Left ventricle myocardium inferior (tissue), 1 donor: ENCODE measurements around the gene MLF2. TPM values are rescaled to one million over a fixed set of nuclear protein-coding genes. Genes with fewer than 3 reads are reported as not detected.

Experiments used
- DNase-seq: peaks from one replicate; pipeline ENCODE4 v3.0.0-alpha.2; 2020
- H3K27ac ChIP-seq: fragments of 200-600 bp; replicated peaks from 2 replicates; pipeline ENCODE4 v1.8.0; 2021
- H3K27me3 ChIP-seq: fragments of 200-600 bp; 2 replicates; pipeline ENCODE4 v1.8.0; 2021; ENCODE audit warnings: low read depth
- H3K36me3 ChIP-seq: fragments of 200-600 bp; 2 replicates; pipeline ENCODE4 v1.8.0; 2021
- H3K4me1 ChIP-seq: fragments of 200-600 bp; 2 replicates; pipeline ENCODE4 v1.8.0; 2021
- H3K4me3 ChIP-seq: fragments of 200-600 bp; 2 replicates; pipeline ENCODE4 v1.8.0; 2021; ENCODE audit warnings: mild to moderate bottlenecking, moderate library complexity
- H3K9me3 ChIP-seq: fragments of 200-600 bp; replicated peaks from 2 replicates; pipeline ENCODE4 v1.8.0; 2021
- intact Hi-C: fragments of 100-400 bp; cut with micrococcal nuclease; formaldehyde crosslinking; loops from one replicate; pipeline ENCODE4 v1.11.0; 2022
- total RNA-seq: library from RNA; stranded (reverse); fragmentation: NEBNext Ultra II Directional; extraction: Animal tissue kit (Norgen Biotek cat#: 25700); gene quantifications from one replicate; pipeline ENCODE4 v1.2.1, GENCODE V29; 2021
- TF ChIP-seq, protein P1 (sequence below): fragments of 200-600 bp; IDR thresholded peaks from 2 replicates; pipeline ENCODE4 v1.8.0; 2021; ENCODE audit warnings: antibody characterized with exemption, mild to moderate bottlenecking, borderline replicate concordance
- donor health status: DM: no; HTN: yes; CAD: no; lungs with severe emphysema.

MLF2 gene
- total RNA-seq, 1 donor from 2014 or later, result 153 TPM

DNA sequence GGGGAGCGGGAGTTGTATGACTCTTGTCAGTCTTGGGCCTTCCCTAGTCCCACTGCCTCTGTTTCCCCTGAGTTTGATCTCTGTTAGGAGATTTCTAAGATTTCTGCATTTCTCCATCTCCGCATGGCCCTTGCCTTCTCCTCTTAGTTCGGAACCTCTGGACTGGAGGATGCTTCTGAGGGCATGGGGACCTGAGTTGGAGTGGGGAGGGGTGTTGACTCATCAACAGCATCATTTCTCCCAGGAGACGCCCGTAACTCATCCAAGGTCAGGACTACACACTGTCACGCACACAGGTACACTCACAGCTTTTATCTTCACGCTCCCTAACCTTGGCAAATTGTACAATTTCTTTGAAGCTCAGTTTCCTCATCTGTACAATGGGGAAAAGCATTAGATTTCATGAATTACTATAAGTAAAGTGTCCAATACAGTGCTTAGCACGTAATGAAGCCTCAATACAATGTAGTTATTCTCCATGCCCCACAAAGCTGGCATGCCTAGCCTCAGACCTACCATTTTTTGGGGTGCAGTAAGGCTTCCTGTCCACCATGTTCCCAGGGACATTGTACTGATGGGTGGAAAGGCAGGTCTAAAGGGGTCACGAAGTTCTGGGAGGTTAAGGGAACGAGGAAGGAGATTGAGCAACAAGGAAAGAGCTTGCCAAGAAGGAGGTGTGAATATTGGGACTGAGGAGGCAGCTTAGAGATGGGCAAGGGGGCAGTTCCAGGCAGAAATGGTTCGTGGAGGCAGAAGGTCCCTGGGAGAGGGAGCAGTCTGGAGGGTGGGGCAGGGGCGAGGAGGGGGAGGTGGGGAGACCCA, 18.8 kb upstream of the MLF2 start:
- peak overlapping the region; percentile 33 for H3K27ac ChIP-seq
- DNase-seq, result no peak
- intact Hi-C loops, result no loop called here
- H3K9me3 ChIP-seq, result no peaks in the 10 kb centered on the region
- no peak overlapping the region for H3K4me3 ChIP-seq
- TF ChIP-seq, protein P1, sequence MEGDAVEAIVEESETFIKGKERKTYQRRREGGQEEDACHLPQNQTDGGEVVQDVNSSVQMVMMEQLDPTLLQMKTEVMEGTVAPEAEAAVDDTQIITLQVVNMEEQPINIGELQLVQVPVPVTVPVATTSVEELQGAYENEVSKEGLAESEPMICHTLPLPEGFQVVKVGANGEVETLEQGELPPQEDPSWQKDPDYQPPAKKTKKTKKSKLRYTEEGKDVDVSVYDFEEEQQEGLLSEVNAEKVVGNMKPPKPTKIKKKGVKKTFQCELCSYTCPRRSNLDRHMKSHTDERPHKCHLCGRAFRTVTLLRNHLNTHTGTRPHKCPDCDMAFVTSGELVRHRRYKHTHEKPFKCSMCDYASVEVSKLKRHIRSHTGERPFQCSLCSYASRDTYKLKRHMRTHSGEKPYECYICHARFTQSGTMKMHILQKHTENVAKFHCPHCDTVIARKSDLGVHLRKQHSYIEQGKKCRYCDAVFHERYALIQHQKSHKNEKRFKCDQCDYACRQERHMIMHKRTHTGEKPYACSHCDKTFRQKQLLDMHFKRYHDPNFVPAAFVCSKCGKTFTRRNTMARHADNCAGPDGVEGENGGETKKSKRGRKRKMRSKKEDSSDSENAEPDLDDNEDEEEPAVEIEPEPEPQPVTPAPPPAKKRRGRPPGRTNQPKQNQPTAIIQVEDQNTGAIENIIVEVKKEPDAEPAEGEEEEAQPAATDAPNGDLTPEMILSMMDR, result no peak
- peaks cover 29% of the 10 kb centered on the region for H3K27me3 ChIP-seq
- peaks cover 13% of the 10 kb centered on the region for H3K36me3 ChIP-seq
- H3K4me1 ChIP-seq, result peaks cover 44% of the 10 kb centered on the region

DNA sequence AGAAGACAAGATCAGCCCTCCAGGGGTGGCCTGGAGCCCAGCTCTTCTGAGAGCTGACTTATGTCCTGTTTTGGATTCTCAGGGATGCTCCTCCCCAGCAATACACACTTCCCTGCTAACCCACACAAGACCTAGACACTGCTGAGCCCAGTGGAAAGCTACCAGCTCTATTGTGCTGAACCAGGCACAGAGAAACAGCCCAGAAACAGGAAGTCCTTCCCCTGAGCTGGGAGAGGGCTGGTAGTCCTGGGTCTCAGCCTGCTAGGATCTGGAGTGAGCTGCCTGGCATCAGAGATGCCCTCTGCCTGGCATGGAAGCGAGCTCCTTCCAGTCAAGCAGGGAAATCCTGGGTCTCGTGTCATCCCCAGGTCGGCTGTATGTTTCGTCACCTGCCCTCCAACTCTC, 18.2 kb upstream of the MLF2 start:
- H3K36me3 ChIP-seq, result peaks cover 13% of the 10 kb centered on the region
- intact Hi-C loops, result no loop called here
- H3K4me1 ChIP-seq, result peaks cover 45% of the 10 kb centered on the region
- H3K4me3 ChIP-seq, result no peak overlapping the region
- H3K27ac ChIP-seq, result no peak overlapping the region
- no peak for DNase-seq
- H3K27me3 ChIP-seq, result peaks cover 29% of the 10 kb centered on the region
- TF ChIP-seq, protein P1, result no peak
- H3K9me3 ChIP-seq, result no peaks in the 10 kb centered on the region

DNA sequence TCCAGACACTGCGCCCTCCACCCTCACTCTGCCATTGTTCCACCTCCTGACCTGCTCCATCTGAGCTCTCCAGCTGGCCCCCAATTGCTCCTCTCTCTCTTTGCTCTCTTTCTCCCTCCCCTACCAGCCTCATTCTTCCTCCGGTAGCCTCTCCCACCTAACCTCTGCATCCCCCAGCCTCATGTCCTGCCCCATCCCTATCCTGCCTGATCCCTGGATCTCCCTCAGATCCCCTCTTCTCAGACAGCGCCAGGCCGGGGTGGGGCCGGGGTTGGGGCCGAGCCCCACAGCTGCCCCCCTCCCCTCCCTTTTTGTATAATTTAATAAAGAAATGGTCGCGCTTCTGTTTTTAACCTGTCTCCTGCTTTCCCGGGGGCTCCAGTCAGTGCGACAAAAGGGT, 17.7 kb upstream of the MLF2 start:
- TF ChIP-seq, protein P1, result no peak
- intact Hi-C loops, result no loop called here
- Histone ChIP-seq H3K9me3 (no peaks in the 10 kb centered on the region), H3K4me3 (no peak overlapping the region), H3K27ac (no peak overlapping the region), H3K27me3 (peaks cover 29% of the 10 kb centered on the region), H3K4me1 (peaks cover 50% of the 10 kb centered on the region), H3K36me3 (peaks cover 13% of the 10 kb centered on the region)
- DNase-seq, result no peak

DNA sequence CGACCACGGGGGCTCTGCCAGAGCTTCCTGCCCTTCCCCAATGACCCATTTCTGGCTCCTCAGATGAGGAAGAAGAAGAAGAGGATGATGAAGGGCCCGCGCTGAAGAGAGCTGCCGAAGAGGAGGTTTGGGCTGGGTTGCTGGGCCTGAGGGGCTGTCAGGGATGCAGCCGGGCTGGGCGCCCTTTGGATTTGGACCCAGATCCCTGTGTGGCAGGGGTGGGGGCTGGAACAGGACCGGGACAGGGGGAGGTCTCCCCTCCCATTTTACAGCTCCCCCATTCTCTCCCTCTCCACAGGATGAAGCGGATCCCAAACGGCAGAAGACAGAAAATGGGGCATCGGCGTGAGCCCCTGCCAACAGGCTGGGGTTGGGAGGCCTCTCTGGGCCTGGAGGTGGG, 17.2 kb upstream of the MLF2 start:
- Histone ChIP-seq H3K4me1 (peaks cover 55% of the 10 kb centered on the region), H3K27me3 (peaks cover 24% of the 10 kb centered on the region), H3K9me3 (no peaks in the 10 kb centered on the region), H3K4me3 (no peak overlapping the region), H3K27ac (no peak overlapping the region), H3K36me3 (peaks cover 13% of the 10 kb centered on the region)
- no peak for DNase-seq
- TF ChIP-seq, protein P1, result no peak
- intact Hi-C loops, result no loop called here

DNA sequence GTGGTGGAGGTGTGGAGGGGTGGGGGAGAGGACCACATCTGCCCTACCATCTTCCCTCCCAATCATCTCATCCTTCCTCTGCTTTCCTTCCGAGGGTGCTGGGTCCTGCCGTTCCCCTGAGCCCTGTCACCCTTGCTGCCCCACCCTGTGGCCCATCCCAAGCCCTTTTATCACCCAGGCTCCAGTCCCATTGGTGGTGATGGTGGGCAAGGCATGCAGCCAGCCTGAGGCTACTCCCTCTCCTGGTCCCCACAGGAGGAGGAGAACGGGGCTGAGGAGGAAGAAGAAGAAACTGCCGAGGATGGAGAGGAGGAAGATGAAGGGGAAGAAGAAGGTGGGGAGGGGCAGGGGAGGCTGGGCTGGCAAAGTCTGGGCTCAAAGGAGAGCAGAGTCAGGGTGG, 16.7 kb upstream of the MLF2 start:
- H3K4me3 ChIP-seq, result no peak overlapping the region
- peaks cover 20% of the 10 kb centered on the region for H3K27me3 ChIP-seq
- intact Hi-C loops, result no loop called here
- H3K9me3 ChIP-seq, result no peaks in the 10 kb centered on the region
- no peak for DNase-seq
- peaks cover 60% of the 10 kb centered on the region for H3K4me1 ChIP-seq
- H3K27ac ChIP-seq, result no peak overlapping the region
- H3K36me3 ChIP-seq, result peaks cover 13% of the 10 kb centered on the region
- TF ChIP-seq, protein P1, result no peak
